PC-9 (cell line): ENCODE data around the gene RBFOX1.

Experiments used
- EZH2 ChIP-seq: fragments of 200-600 bp; sonication (generic); IDR thresholded peaks from 2 replicates; pipeline ENCODE4 v1.8.0; 2017; ENCODE audit warnings: antibody characterized with exemption, low read depth
- TF ChIP-seq, protein P1 (sequence below): fragments of 200-600 bp; sonication (generic); conservative IDR thresholded peaks from 2 replicates; pipeline ENCODE4 v1.6.1; 2017; ENCODE audit warnings: mixed run types, antibody characterized with exemption, mild to moderate bottlenecking, moderate library complexity

DNA sequence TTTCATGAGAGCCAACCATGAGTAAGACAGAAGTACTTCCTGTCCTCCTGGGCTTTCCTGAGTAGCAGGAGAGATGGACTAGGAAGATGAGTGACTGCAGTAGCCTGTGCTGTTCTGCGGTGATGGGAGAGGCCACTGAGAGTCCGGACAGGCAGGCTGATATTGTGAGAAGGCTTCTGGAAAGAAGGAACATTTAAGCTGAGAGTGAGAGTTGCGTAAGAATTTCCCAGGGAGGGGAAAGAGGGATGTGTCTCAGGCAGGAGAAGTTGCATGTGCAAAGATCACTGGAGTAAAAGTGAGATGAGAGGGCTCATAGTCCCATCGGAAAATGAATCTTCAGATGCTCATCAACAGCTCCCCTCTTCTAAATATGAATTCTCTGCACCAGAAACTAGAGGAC is 258.3 kb downstream of the RBFOX1 start:
- TF ChIP-seq, protein P1, sequence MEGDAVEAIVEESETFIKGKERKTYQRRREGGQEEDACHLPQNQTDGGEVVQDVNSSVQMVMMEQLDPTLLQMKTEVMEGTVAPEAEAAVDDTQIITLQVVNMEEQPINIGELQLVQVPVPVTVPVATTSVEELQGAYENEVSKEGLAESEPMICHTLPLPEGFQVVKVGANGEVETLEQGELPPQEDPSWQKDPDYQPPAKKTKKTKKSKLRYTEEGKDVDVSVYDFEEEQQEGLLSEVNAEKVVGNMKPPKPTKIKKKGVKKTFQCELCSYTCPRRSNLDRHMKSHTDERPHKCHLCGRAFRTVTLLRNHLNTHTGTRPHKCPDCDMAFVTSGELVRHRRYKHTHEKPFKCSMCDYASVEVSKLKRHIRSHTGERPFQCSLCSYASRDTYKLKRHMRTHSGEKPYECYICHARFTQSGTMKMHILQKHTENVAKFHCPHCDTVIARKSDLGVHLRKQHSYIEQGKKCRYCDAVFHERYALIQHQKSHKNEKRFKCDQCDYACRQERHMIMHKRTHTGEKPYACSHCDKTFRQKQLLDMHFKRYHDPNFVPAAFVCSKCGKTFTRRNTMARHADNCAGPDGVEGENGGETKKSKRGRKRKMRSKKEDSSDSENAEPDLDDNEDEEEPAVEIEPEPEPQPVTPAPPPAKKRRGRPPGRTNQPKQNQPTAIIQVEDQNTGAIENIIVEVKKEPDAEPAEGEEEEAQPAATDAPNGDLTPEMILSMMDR = no peak
- no peak for TF ChIP-seq EZH2
